NOMO-1 treated with dmso at 0.1 percent for 144 hours (cell line): ENCODE results near the gene PPFIA3.
"Not testable (repeated sequence)": the region's sequence is repeated elsewhere in the genome, so short reads cannot be mapped to it uniquely, and the experiment has no call there.

Source experiments
- DNase-seq: peaks from one replicate; lab custom pipeline; 2025; ENCODE audit not compliant: unreplicated experiment; lab: John Stamatoyannopoulos, UW

The PPFIA3 gene

GRCh38 chr19:49102303-49102702, 17.0 kb upstream of the PPFIA3 start:
- DNase-seq: no peak

DNA sequence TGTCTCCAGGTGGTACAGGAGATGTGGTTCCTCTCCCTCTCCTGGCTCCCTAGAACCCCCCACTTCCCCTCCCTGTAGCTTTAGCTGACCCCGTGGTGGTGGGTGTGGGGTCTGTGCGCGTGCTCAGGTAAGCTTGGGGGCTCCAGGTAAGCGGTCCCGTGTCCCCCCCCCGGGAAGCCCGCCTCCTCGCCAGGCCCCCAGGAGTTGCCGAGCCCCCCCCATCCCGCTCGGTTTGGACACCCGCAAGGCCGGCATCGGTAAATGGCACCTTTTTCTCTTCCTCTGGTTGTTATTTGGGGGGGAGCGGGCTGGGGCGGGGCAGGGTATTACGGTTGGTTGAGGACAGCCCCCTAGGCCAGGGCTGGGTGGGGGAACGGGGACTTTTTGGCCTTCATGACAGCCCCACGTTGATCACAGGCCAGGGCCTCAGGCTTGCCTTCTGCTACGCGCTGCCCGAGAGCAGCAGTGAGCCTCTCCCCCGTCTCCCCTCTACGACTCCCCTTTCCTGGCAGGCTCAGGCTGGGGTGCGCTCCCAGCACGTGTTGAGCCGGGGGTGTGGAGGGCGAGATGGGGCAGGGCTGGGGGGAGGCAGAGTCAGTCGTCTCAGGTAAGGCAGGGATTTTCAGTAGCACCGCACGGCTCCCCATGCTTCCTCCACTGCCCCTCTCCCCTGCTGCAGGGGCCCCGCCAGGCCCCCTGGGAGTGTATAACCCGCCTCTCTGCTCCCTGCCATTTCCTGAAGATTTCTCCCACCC, 15.8 kb upstream of the PPFIA3 start:
- DNase-seq: no peak

- no peak for DNase-seq
Measured at GRCh38 chr19:49104229-49104864, 15.0 kb upstream of the PPFIA3 start.

DNA sequence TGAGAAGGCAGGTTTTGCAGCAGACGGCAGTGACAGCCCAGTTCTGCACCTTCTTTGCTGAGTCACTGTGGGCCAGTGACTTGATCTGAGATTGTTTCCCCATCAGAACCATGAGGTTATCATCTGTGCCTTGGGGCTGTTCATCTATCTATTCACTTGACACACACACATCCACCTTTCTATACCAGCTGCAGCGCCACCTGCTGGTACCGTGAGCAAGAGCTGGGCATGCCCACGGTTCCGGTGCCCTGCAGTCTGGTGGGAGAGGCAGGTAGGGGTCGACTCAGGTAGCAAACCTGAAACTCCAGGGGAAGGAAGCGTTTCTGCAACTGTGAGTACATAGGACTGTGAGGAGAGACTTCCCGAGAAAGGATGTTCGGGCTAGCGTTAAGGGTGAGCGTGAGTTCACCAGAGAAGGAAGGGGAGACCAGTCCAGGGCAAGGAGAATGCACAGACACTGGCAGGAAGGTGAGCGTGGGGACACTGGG, 12.7 kb upstream of the PPFIA3 start:
- no peak for DNase-seq

DNA sequence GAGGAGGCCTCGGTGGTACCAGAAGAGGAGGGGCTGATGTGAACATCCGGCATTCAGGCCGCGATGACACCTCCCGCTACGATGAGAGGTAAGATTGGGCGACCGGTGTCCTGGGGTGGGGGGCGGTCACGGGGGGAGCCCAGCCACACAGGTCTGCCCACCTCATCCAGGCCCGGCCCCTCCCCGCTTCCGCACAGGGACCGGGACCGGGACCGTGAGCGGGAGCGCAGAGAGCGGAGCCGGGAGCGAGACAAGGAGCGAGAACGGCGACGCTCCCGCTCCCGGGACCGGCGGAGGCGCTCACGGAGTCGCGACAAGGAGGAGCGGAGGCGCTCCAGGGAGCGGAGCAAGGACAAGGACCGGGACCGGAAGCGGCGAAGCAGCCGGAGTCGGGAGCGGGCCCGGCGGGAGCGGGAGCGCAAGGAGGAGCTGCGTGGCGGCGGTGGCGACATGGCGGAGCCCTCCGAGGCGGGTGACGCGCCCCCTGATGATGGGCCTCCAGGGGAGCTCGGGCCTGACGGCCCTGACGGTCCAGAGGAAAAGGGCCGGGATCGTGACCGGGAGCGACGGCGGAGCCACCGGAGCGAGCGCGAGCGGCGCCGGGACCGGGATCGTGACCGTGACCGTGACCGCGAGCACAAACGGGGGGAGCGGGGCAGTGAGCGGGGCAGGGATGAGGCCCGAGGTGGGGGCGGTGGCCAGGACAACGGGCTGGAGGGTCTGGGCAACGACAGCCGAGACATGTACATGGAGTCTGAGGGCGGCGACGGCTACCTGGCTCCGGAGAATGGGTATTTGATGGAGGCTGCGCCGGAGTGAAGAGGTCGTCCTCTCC, 11.5 kb upstream of the PPFIA3 start:
- no peak for DNase-seq

- no peak for DNase-seq
Measured at GRCh38 chr19:49109051-49109450, 10.3 kb upstream of the PPFIA3 start.

DNA sequence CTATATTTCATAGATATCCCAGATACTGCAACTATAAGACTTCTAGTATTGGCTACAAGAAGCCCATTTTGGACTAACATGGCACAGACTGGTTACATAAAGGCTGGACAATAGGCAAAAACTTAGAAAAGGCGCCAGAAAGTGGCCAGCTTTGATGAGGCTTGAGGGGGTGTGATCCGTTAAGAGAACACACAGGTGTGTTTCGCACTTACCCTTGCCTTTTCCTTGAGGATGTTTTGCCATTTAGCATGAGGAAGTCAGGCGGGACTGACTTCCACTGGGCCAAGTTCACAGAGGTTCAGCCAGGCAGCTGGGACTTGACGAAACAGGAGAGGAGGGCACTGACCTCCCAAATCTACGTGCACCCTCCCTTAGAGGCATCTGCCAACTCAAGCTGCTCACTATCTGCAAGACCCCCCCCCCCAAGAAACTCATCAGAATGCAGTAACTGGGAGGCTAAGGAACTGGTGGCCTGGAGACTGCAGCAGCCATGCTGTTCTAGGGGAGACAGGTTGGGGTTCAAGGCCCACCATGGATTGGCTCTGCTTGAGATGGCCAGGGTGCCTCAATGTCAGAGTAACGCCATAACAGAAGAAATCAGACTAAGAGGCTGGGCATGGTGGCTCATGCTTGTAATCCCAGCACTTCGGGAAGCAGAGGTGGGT, 9.6 kb upstream of the PPFIA3 start:
- DNase-seq: no peak

DNA sequence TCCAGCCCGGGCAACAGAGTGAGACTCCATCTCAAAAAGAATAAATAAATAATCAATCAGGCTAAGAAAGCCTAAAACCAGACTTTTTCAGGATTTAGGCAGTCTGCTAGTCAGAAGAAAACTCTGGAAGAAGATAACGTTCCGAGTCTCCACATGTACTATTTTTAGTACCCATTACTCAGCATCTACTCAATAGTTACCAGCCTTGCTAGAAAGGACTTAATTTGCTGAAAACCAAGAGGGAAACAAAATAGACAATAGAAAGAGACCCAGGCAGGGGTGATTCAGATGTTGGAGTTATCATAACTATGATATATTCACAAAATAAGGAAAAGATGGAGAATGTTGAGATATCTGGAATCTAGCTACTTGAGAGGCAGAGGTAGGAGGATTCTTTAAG, 8.8 kb upstream of the PPFIA3 start:
- DNase-seq: no peak

GRCh38 chr19:49111218-49111998, 7.9 kb upstream of the PPFIA3 start:
- no peak for DNase-seq

DNA sequence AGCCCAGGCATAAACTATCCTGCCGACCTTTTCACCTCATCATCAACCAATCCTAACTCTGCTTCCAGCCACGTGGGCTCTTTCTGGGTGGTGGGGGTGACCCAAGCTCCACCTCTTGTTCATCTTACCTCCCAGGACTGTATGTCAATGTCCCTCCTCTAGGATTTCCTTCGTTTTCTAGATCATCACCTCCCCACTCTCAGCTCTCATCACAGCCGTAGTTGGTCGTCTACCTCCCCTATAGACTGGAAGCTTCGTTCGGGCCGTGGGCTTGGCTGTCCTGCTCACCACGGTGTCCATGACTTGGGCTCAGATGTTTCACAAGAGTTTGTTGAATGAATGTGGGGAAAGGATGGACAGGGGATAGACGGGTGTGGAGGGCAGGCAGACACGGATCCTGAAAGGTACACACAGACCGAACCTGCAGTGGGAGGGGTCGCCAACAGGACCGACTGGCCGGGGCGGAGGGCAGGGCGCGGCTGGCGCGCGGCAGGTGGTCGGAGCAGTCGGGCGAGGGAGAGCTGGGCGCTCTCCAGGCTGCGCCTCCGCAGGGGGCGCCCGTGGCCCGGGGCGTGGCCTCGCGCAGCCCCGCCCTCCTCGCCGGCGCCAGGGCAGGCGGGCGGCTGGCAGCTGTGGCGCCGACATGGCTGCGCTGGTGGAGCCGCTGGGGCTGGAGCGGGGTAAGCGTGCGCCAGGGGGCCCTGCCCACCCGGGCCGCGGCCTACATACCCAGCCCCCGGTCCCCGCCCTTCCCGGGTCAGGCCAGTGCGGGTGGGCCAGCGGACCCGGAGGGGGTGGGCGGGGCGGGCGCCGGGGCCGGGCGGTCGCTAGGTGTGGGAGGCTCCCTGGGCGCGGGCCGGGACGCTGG, 5.3 kb upstream of the PPFIA3 start, which contains the start of gene LIN7B:
Gene LIN7B (plus strand): TSS at position 609 of the 868 bp plus-strand sequence. CDS start 35 bp downstream, at position 644.
- peak; percentile 52 for DNase-seq

DNA sequence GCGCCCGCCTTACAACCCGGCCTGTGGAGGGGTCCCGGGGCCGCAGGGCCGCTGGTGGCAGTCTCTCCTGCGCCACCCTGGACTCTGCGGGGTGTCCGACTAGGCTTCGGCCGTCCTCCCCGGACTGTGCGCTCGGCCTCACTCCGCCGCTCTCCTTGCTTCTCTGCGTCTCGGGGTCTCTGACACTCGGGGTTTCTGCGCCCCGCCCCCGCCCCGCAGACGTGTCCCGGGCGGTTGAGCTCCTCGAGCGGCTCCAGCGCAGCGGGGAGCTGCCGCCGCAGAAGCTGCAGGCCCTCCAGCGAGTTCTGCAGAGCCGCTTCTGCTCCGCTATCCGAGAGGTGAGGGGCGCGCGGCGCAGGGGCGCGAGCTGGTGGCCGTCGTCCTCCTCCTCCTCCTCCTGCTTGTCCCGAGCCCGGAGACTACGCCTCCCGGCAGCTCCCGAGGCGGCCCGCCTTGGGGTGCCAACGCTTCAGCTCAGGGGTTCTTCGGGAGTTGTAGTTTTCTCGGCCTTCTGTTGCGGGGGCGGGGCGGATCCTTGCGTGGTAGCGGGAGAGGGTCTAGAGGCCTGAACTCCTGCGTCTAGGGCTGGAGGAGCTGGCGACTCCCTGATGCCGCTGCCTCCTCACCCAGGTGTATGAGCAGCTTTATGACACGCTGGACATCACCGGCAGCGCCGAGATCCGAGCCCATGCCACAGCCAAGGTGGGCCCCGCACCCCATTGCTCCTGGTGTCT, 4.5 kb upstream of the PPFIA3 start:
- no peak for DNase-seq

DNA sequence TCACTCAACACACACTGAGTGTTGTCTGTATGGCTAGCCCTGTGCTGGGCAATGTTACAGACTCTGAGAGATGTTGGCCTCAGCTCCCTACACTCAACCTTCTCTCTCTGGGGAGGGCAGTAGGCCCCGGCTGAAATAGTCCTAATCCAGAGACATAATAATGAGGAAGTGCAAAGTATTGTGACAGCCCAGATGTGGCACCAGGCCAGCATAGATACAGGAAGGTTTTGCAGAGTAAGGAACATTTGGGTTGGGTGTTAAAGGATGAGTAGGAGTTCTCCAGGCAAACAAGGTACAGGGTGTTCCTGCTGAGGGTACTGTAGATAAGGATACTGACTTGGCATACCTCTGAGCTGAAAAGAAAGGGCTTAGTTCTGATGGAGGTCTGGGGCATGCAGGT, 2.8 kb upstream of the PPFIA3 start:
- DNase-seq: peak; percentile 53

DNA sequence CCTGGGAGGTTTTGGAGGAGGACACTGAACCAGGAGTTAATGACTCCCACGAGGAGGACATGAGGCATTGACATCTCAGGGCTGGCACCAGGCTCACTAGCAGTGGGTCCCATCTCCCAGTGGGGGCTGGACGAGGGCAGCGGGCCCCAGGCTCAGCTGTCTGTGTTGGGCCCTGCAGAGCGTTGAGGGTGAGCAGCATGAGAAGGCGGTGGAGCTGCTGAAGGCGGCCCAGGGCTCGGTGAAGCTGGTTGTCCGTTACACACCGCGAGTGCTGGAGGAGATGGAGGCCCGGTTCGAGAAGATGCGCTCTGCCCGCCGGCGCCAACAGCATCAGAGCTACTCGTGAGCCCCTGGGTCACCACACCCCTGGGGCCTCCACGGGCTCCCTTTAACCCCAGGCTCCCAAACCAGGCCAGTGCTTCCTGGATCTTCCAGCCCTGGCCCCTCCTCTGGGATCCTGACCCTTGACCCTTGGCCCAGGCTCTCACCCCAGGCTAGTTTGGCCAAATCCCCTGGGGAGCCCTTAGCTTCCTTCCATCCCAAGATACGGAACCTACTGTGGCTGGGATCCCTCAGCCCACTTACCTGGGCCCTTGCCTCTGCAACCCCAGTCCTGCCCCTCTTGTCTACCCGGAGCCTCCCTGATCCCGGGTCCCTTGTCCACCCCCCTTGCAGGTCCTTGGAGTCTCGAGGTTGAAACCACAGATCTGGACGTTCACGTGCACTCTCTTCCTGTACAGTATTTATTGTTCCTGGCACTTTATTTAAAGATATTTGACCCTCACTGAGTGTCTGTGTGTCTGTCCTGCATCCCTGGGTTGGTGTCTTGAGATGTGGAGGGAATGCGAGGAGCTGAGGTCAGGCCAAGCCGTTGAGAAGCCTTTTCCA, 1.4 kb upstream of the PPFIA3 start:
- DNase-seq: no peak

- peak; percentile 95 for DNase-seq
Measured at GRCh38 chr19:49118565-49119410, 556 bp upstream of the PPFIA3 start, which contains the start of gene C19orf73. C19orf73 (minus strand) TSS chr19:49119143; CDS start chr19:49119022, 121 bp downstream.

GRCh38 chr19:49120325-49120683, 960 bp downstream of the PPFIA3 start:
- DNase-seq: no peak

GRCh38 chr19:49120868-49121267, 1.5 kb downstream of the PPFIA3 start:
- DNase-seq: no peak

DNA sequence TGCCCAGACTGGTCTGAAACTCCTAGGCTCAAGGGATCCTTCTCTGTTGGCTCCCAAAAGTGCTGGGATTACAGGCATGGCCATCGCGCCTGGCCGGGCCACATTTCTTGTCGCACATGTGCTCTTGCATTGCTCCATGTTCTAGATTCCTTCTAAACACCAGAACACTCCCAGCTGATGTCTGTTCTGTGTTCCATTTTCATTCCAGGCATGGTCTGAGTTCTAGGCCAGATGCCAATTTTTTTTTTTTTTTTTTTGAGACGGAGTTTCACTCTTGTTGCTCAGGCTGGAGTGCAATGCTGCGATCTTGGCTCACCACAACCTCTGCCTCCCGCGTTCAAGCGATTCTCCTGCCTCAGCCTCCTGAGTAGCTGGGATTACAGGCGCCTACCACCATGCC, 2.5 kb downstream of the PPFIA3 start:
- DNase-seq: not testable (repeated sequence)
